ENCODE measurements around the gene FRS3. TPM values are rescaled to one million over a fixed set of nuclear protein-coding genes. Genes with fewer than 3 reads are reported as not detected.

The FRS3 gene
- total RNA-seq, 4 donors from 2014 or later = 1.2 to 5.5 (median 2.4) TPM

GRCh38 chr6:41759106-41759904 lies 20.4 kb downstream of the FRS3 start:
- no peak for ATAC-seq (ENCODE audit: low FRiP score)
- TF ChIP-seq, protein P1, sequence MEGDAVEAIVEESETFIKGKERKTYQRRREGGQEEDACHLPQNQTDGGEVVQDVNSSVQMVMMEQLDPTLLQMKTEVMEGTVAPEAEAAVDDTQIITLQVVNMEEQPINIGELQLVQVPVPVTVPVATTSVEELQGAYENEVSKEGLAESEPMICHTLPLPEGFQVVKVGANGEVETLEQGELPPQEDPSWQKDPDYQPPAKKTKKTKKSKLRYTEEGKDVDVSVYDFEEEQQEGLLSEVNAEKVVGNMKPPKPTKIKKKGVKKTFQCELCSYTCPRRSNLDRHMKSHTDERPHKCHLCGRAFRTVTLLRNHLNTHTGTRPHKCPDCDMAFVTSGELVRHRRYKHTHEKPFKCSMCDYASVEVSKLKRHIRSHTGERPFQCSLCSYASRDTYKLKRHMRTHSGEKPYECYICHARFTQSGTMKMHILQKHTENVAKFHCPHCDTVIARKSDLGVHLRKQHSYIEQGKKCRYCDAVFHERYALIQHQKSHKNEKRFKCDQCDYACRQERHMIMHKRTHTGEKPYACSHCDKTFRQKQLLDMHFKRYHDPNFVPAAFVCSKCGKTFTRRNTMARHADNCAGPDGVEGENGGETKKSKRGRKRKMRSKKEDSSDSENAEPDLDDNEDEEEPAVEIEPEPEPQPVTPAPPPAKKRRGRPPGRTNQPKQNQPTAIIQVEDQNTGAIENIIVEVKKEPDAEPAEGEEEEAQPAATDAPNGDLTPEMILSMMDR (IDR thresholded peaks at IDR 0.05) = no peak
- DNase-seq (ENCODE audit: low spot score) = no peak

GRCh38 chr6:41758641-41759035 lies 21.1 kb downstream of the FRS3 start:
- ATAC-seq (ENCODE audit: low FRiP score) (no peak), DNase-seq (ENCODE audit: low spot score) (no peak)

GRCh38 chr6:41757931-41758640 lies 21.6 kb downstream of the FRS3 start:
- TF ChIP-seq, protein P1 (IDR thresholded peaks at IDR 0.05) = no peak
- no peak for DNase-seq (ENCODE audit: low spot score)

More at GRCh38 chr6:41758641-41759035, 21.1 kb downstream of the FRS3 start:
- TF ChIP-seq, protein P1 (IDR thresholded peaks at IDR 0.05) = no peak

DNA sequence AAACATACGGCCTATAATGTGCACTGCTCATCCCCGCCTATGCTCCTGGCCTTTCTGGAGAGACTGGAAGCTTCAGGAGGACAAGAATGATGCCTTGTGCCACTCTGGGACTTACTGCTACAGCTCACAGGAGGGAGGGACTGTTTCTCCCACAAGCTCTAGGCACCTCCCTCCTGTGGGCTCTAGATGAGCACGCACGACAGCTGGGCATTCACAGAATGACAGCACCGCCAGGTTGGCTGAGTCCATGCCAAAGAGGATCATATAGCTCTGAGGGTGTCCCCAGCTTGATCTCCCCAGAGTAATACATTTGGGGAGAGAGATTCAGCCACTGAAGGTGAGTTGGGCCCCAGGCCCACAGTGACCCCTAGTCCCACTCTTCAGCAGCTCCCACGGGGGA lies 22.4 kb downstream of the FRS3 start:
- ATAC-seq (ENCODE audit: low FRiP score) = no peak
- TF ChIP-seq, protein P1 (IDR thresholded peaks at IDR 0.05) = no peak
- DNase-seq (ENCODE audit: low spot score) = no peak

More at GRCh38 chr6:41757931-41758640, 21.6 kb downstream of the FRS3 start:
- no peak for ATAC-seq (ENCODE audit: low FRiP score)

GRCh38 chr6:41756354-41756753 lies 23.3 kb downstream of the FRS3 start:
- DNase-seq (ENCODE audit: low spot score) (no peak), ATAC-seq (ENCODE audit: low FRiP score) (peak; percentile 19)
- TF ChIP-seq, protein P1 (IDR thresholded peaks at IDR 0.05) = no peak

- DNase-seq (ENCODE audit: low spot score) (no peak), ATAC-seq (ENCODE audit: low FRiP score) (no peak)
- TF ChIP-seq, protein P1 (IDR thresholded peaks at IDR 0.05) = no peak
Measured at GRCh38 chr6:41755895-41756294, 23.8 kb downstream of the FRS3 start.
